ENCODE data around the gene LMAN2.

Gene LMAN2

DNA sequence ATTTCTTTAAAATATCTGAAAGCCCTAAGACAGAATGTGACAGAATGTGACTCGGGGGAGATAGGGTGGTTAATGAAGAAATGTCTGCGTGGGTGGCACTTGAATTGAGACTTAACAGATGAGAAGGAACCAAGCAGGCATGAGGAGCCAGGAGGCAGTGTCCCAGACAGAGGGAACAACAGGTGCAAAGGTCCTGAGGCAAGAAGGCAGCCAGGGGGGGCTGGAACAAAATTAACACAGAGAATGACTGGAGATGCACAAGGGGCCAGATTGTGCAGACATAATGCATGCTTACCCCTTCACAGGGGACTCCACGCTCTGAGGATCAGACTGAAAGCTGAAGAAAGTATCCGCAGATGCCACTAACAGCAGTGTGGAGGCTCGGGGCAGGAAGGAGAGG is 1.7 kb downstream of the LMAN2 start:
- ChIA-PET CTCF (interaction anchor here (0.7 to 3.1 kb wide), 4 partner anchors 31 to 77 kb away, joined by 3 to 9 read pairs (median 5); partner anchors contain the start of gene GRK6), POLR2A (interaction anchor here (0.9 to 3.0 kb wide), 2 partner anchors 13 to 21 kb away, joined by 4 to 26 read pairs; no protein-coding TSS in a partner anchor)
- no peaks in the 10 kb centered on the region for H3K9me3 ChIP-seq (ENCODE audit: control insufficient read depth, insufficient read depth, low read depth, low read length)
- peaks cover 20% of the 10 kb centered on the region; the same call in 1 of the 2 replicates for H3K4me1 ChIP-seq (ENCODE audit: control insufficient read depth, insufficient read depth, low read length)
- H3K4me3 ChIP-seq (ENCODE audit: low read depth, low read length) = peak overlapping the region; percentile 61; the same call in 1 of the 2 replicates
- H3K36me3 ChIP-seq (ENCODE audit: control insufficient read depth in 2 of 2, insufficient read depth in 1 of 2, low read length in 2 of 2) = peaks cover 9 to 26% of the 10 kb centered on the region in 2 experiments; a peak in 2 of 3 replicates
- no peak for TF ChIP-seq ZNF37A (tag by site-specific recombination; IDR thresholded peaks at IDR 0.05)
- TF ChIP-seq SCRT2 (tag by site-specific recombination; IDR thresholded peaks at IDR 0.05) = peak; percentile 80
- peak; percentile 96 for TF ChIP-seq ZNF623 (tag by site-specific recombination; IDR thresholded peaks at IDR 0.05)
- H3K27ac ChIP-seq (ENCODE audit: extremely low read depth, low read depth, low read length) = no peak overlapping the region

DNA sequence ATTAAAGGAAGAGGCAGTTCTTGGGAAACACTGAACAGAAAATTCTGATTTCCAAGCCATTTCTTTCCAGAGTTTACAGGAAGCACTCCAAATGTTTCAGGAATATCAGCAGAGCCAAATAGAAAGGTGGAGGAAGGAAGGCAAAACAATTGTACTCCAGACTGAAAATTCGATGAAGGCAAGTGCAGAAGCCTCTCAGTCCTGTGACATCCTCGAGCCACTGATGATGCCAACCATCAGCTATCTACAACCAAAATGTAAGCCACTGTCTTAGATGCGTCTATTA is 2.2 kb downstream of the LMAN2 start:
- Histone ChIP-seq H3K4me1 (ENCODE audit: control insufficient read depth, insufficient read depth, low read length) (peaks cover 20% of the 10 kb centered on the region; the same call in 1 of the 2 replicates), H3K36me3 (ENCODE audit: control insufficient read depth in 2 of 2, insufficient read depth in 1 of 2, low read length in 2 of 2) (peaks cover 14 to 28% of the 10 kb centered on the region in 2 experiments; a peak in 2 of 3 replicates), H3K4me3 (ENCODE audit: low read depth, low read length) (no peak overlapping the region), H3K27ac (ENCODE audit: extremely low read depth, low read depth, low read length) (no peak overlapping the region; the same call in 1 of the 2 replicates), H3K9me3 (ENCODE audit: control insufficient read depth, insufficient read depth, low read depth, low read length) (no peaks in the 10 kb centered on the region)
- CTCF ChIA-PET = interaction anchor here (0.6 to 3.1 kb wide), 5 partner anchors 8 to 77 kb away, joined by 3 to 9 read pairs (median 3); partner anchors contain the start of genes GRK6 and RGS14
- POLR2A ChIA-PET = interaction anchor here (0.7 kb wide), 2 partner anchors 19 to 40 kb away, joined by 3 to 4 read pairs; no protein-coding TSS in a partner anchor
- TF ChIP-seq ZFHX2 (tag by site-specific recombination; conservative IDR thresholded peaks at IDR 0.05) (no peak), ZBTB17 (tag by site-specific recombination; IDR thresholded peaks at IDR 0.05) (peak; percentile 95), ZBTB1 (tag by site-specific recombination; IDR thresholded peaks at IDR 0.05) (0 out of 2 replicates have a peak, but pooled peaks have one; percentile 17), ZNF335 (tag by site-specific recombination; conservative IDR thresholded peaks at IDR 0.05) (peak; percentile 40; the same call in 1 of the 2 replicates)

DNA sequence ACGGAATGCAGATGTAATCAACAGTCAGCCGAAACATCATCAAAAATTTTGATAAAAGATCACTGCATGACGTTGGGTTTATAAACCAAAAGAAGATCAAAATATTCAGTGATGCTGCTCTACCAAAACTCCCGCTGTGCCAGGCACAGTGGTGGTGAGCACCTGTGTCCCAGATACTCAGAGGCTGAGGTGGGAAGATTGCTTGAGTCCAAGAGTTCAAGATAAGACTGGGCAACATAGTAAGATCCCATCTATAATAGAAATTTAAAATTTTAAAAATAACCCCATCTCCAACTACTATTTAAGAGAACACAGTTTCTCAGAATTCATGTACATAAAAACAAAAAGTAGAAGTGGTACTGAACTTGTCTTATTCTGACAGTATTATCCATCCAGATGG is 3.8 kb downstream of the LMAN2 start:
- H3K9me3 ChIP-seq (ENCODE audit: control insufficient read depth, insufficient read depth, low read depth, low read length) = no peaks in the 10 kb centered on the region
- TF ChIP-seq SP7 (tag by site-specific recombination; IDR thresholded peaks at IDR 0.05) (no peak), ZNF626 (tag by site-specific recombination; IDR thresholded peaks at IDR 0.05) (no peak), HOXD13 (CRISPR knock-in tag; IDR thresholded peaks at IDR 0.05; ENCODE audit: borderline replicate concordance) (no peak), WT1 (tag by site-specific recombination; IDR thresholded peaks at IDR 0.05) (no peak), ZNF121 (tag by site-specific recombination; IDR thresholded peaks at IDR 0.05) (peak; percentile 94), ZNF555 (tag by site-specific recombination; conservative IDR thresholded peaks at IDR 0.05) (no peak)
- TF ChIP-seq, protein P1, sequence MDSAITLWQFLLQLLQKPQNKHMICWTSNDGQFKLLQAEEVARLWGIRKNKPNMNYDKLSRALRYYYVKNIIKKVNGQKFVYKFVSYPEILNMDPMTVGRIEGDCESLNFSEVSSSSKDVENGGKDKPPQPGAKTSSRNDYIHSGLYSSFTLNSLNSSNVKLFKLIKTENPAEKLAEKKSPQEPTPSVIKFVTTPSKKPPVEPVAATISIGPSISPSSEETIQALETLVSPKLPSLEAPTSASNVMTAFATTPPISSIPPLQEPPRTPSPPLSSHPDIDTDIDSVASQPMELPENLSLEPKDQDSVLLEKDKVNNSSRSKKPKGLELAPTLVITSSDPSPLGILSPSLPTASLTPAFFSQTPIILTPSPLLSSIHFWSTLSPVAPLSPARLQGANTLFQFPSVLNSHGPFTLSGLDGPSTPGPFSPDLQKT (IDR thresholded peaks at IDR 0.05; ENCODE audit: borderline replicate concordance, low read depth, low read length) = no peak
- TF ChIP-seq, protein P2, sequence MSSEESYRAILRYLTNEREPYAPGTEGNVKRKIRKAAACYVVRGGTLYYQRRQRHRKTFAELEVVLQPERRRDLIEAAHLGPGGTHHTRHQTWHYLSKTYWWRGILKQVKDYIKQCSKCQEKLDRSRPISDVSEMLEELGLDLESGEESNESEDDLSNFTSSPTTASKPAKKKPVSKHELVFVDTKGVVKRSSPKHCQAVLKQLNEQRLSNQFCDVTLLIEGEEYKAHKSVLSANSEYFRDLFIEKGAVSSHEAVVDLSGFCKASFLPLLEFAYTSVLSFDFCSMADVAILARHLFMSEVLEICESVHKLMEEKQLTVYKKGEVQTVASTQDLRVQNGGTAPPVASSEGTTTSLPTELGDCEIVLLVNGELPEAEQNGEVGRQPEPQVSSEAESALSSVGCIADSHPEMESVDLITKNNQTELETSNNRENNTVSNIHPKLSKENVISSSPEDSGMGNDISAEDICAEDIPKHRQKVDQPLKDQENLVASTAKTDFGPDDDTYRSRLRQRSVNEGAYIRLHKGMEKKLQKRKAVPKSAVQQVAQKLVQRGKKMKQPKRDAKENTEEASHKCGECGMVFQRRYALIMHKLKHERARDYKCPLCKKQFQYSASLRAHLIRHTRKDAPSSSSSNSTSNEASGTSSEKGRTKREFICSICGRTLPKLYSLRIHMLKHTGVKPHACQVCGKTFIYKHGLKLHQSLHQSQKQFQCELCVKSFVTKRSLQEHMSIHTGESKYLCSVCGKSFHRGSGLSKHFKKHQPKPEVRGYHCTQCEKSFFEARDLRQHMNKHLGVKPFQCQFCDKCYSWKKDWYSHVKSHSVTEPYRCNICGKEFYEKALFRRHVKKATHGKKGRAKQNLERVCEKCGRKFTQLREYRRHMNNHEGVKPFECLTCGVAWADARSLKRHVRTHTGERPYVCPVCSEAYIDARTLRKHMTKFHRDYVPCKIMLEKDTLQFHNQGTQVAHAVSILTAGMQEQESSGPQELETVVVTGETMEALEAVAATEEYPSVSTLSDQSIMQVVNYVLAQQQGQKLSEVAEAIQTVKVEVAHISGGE (tag by site-specific recombination; conservative IDR thresholded peaks at IDR 0.05; ENCODE audit: low read depth) = no peak
- H3K36me3 ChIP-seq (ENCODE audit: control insufficient read depth in 2 of 2, insufficient read depth in 1 of 2, low read length in 2 of 2) = peaks cover 24 to 34% of the 10 kb centered on the region in 2 experiments
- H3K27ac ChIP-seq (ENCODE audit: extremely low read depth, low read depth, low read length) = no peak overlapping the region
- H3K4me1 ChIP-seq (ENCODE audit: control insufficient read depth, insufficient read depth, low read length) = peaks cover 20% of the 10 kb centered on the region; the same call in 1 of the 2 replicates
- H3K4me3 ChIP-seq (ENCODE audit: low read depth, low read length) = no peak overlapping the region
- ChIA-PET POLR2A (no interaction called here), CTCF (interaction anchor here (0.6 to 2.0 kb wide), 2 partner anchors 22 to 38 kb away, joined by 4 to 6 read pairs; no protein-coding TSS in a partner anchor)
